Stimulated activated CD4-positive, alpha-beta T cell treated with anti-CD3 and anti-CD28 coated beads, Interleukin-12 subunit alpha, Interleukin-12 subunit beta, amount 100 ng/mL, for 24 hours (primary cell): ENCODE measurements around the gene C1orf87.

ENCODE experiments used
- DNase-seq, 2 experiments: peaks; one replicate each; pipeline ENCODE4 v3.0.0-alpha.2; 2020; ENCODE audit warnings: low read depth in 2 of 2

C1orf87 gene

DNA sequence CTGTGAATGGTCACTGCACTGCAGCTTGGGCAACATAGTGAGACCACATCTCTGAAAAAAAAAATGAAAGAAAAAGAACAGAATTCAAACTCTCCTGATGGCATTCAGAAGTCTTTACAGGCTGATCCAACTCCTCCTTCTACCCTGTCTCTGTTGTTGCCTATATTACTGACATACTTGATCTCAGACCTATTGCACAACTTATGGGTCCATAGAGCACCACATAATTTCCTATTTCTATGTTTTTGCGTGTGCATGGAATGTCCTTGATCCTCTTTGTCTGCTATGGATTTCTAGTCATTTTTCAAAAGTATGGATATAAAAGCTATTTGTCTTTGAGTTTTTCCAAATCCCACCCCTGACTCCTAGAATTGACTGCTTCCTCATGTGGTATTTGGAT, 124.6 kb downstream of the C1orf87 start:
- DNase-seq = no peak

DNA sequence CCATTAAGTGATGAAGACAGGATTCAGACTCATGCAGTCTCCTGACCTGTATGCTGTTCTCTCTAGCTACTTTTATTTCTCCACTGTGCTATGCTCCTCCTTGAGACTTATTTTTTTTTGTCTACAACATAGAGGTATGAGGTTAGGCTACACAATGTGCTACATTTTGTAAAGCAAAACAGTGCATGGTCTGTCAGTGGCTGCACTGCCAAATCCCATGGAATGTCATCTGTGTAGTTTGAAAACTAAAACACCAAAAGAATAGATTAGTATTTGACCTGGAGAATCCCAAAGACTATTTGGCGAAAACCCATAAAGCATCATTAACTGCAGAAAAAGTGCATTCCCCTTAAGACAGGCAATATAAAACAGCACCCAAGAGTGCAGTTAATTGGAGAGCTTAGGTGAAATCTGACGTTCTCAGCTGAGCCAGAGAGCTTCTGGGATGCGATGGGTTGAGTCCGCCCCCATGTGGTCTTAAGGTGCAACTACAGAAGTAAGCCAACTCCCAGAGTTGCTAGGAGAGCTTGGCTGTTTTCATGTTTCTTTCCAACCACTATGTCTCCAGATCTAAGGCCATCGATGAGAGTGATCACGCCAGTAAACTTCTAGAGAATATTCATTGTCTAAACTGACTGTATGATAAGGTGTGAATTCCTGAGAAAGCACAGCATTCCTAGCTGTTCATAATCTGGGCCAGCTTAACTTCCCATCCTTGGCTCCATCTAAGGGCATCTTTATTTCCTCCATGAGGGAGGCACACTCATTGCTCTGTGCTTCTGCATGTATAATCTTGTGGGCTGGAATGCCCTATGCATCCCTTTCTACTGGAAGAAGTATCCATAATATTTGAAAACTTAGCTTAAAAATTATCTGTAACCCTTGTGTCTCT, 126.3 kb downstream of the C1orf87 start:
- DNase-seq = peak in 1 of 2 experiments; percentile 19

- DNase-seq = no peak
These were observed 127.8 kb downstream of the C1orf87 start for GRCh38 chr1:59945790-59946189.
